NCI-H187 (cell line): ENCODE measurements around the gene DHRS7.

Experiments
- DNase-seq, 2 experiments: peaks; one replicate each; lab custom pipeline; 2025; lab: John Stamatoyannopoulos, UW

DHRS7 gene

GRCh38 chr14:60164712-60165546 lies at the start of gene DHRS7:
TSS of gene DHRS7 (minus strand) at chr14:60165398. CDS start at chr14:60165309, 89 bp downstream.
- peak; percentile 58 to 74 for DNase-seq

DNA sequence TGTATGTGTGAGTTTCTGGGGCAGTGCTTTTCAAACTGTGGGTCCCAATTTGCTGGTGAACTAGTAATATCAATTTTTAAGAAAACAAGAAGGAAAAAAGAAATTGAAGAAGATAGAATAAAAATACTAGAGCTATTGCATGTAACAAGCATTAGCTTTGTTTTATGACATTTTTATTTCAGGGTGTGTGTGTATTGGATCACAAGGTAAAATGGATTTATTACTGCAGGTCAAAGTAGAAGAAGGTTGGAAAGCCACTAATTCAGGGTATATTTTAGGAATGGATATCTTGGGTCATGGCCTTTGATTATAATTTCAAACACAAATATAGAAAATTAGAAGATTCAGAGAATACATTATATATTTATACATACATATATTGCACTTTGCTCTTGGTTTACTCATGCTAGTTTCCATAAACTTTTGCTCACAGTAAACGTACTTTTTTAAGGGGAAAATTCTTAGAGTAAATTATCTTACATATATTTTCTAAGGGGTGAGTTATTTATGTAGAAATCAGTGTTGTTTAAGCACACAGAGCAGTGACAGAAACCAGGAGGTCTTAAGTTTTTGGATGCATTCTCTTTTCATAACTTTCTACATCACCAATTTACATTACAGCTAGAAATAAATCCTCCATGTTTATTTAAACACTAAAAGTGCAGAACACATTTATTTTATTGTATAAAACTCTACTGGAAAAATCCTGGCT lies 49.4 kb upstream of the DHRS7 start:
- DNase-seq = no peak

GRCh38 chr14:60214003-60214402 lies 48.8 kb upstream of the DHRS7 start:
- DNase-seq = no peak

GRCh38 chr14:60212503-60213371 lies 47.5 kb upstream of the DHRS7 start:
- no peak for DNase-seq

- DNase-seq = no peak
Measured at GRCh38 chr14:60211153-60211552, 46.0 kb upstream of the DHRS7 start.

GRCh38 chr14:60210703-60211102 lies 45.5 kb upstream of the DHRS7 start:
- DNase-seq = no peak

DNA sequence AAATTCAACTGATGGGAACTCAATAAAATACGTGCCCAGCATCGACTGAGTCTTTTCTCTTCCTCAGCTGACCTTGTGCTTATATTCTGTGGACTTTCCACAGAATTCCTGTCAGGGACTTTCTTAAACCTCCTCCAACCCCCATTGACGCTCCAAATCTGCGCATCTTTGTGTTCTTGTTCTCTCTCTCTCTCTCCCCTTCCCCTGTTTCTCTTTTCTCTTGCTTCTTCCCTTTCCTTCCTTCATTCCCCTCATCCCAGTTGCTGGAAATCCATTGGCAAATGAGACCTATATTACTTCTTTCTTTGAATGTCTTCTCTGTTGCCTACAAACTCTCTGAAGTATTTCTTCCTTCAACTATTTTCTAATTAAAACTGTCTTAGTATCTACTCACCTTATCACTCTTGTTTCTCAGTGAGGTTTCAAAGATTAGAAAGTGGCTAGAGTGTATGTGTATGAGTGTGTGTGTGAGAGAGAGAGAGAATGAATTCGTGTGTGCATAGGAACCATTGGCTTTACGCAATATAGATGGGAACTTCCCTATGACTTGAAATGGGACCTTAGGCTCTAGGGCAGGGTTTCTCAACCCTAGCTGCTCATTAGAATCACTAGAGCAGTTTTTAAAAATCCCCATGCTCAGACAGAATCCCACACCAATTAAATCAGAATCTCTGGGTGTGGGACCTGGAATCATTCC lies 41.8 kb upstream of the DHRS7 start:
- DNase-seq = no peak

- no peak for DNase-seq
Measured at GRCh38 chr14:60206249-60206670, 41.1 kb upstream of the DHRS7 start.

DNA sequence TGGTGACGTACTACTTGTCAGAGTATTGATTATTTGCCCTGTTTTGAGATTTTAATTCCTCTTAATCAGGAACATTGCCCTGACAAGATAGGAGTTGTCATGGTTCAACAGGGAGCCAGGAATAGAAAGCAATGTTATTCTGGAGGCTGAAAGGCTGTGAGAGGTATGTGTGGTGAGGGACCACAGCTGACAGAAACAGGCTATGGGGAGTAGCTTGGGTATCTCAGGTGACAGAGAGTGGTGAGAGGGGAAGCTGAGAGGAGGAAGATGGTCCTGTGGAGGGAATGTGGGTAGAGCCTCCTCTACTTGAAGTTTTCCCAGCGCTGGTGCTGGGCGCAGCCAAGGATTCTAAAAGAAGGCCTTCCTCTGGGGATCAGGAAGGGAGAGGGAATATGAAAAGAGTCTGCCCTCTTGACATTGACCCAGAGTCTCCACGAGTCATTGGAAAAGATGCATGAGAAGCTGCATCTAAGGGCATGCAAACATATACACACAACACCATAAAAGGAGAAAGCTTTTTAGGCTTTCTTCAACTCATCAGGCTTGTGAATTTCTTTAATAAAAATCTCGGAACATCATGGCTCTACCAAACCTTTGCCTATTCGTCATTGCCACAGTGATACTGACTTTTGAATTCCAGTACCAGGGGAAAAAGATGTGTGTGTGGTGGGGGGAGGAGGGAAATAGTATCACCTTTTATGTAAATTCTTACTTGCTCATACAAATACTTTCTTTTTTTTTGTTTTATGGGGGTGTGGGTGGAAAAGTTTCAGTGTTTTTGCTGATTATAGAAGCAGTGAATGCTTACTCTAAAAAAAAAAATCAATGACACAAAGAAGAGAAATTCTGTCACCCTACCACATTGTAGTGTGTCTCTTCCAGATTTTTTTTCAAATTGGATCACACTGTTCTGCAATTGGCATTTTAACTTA lies 39.9 kb upstream of the DHRS7 start:
- no peak for DNase-seq

DNA sequence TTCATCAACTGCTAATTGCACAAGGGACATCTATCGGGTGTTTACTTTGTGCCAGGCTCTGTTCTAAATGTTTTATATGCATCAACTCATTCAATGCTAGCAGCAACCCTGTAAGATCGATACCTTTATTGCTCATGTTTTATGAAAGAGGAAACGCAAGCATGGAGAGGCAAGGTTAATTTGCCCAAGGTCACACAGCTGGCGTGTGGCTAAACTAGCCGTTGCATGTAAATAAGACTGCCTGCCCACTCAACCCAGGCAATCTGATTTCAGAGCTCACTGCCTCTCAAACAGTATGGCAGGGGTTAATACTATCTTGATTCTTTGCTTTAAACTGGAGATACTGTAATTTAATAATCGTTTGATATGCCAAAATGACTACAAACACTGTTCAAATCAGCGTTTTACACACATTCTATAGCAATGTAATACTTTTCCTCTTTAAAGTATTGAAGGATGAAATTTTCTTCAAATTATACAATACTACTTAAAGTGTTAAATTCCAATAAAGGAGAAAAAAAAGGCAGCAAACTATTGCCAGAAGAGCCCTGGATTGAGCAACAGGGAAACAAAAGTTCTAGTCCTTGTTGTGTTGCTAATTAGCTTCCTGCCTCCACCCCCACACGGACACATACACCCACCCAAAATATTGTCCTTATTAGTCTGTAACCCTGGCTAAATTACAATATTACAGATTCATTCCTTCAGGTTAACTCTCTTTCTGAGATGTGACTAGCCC lies 39.1 kb upstream of the DHRS7 start:
- DNase-seq = no peak

DNA sequence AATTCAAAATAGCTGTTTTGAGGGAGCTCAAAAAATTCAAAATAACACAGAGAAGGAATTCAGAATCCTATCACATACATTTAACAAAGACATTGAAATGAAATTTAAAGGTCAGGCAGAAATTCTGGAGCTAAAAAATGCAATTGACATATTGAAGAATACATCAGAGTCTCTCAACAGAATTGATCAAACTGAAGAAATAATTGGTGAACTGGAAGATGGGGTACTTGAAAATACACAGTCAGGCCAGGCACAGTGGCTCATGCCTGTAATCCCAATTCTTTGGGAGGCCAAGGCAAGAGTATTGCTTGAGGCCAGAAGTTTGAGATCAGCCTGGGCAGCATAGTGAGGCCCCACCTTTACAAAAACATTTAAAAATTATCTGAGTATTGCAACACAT lies 34.1 kb upstream of the DHRS7 start:
- no peak for DNase-seq

DNA sequence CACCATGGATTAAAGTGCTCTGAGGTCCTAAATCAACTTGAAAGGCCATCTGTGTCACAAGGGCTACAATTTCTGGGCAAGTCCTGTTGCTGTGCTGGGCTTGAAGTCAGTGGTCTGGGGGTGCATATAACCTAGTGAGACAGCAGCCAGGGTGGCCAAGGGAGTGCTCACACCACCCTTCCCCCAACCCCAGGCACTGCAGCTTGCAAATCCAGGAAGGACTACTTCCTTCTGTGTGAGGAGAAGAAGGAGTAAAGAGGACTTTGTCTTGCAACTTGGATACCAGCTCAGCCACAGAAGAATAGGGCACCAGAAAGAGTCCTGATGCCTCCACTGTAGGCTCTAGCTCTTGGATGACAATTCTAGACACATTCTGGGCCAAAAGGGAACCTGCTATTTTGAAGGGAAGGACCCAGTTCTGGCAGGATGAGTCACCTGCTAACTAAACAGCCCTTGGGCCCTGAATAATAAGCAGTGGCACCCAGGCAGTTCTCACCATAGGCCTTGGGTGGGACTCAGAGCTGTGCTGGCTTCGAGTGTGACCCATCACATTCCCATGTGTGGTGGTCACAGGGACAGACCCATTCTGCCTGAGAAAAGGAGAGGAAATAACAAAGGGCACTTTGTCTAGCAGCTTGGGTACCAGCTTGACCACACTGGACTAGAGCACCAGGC lies 32.6 kb upstream of the DHRS7 start:
- DNase-seq = no peak

DNA sequence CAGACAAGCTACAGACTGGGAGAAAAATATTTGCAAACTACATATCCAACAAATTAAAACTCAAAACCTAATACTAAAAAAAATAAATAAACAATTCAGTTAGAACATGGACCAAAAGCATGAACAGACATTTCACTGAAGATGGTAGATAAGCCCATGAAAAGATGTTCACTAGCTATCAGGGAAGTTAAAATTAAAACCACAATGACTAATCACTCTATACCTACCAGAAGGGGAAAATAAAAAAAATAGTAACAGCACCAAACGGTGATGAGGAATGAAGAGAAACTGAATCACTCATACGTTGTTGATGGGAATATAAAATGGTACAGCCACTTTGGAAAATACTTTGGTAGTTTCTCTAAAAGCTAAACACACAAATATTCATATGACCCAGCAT lies 31.1 kb upstream of the DHRS7 start:
- DNase-seq = no peak

GRCh38 chr14:60195179-60195810 lies 30.1 kb upstream of the DHRS7 start:
- DNase-seq = no peak

GRCh38 chr14:60189923-60190840 lies 25.0 kb upstream of the DHRS7 start:
- no peak for DNase-seq

GRCh38 chr14:60188696-60189095 lies 23.5 kb upstream of the DHRS7 start:
- no peak for DNase-seq

DNA sequence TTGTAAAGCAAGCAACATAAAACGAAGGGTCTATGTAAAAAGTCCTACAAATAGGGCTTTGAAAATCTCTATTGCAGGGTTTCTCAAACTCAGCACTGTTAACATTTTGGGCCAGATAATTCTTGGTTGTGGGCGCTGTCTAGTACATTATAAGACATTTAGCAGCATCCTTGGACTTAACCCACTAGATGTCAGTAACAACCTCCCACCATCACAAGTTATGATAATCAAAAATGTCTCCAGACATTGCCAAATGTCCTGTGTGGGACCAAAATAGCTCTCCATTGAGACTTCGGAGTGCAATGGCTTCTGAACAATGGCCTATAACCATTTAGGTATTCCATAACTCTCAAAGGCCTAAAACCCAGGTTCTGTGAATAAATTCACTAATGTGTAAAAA lies 22.9 kb upstream of the DHRS7 start:
- no peak for DNase-seq
